ENCODE results near the gene OR6N2. TPM values are rescaled to one million over a fixed set of nuclear protein-coding genes. Genes with fewer than 3 reads are reported as not detected.

Gene OR6N2, protein sequence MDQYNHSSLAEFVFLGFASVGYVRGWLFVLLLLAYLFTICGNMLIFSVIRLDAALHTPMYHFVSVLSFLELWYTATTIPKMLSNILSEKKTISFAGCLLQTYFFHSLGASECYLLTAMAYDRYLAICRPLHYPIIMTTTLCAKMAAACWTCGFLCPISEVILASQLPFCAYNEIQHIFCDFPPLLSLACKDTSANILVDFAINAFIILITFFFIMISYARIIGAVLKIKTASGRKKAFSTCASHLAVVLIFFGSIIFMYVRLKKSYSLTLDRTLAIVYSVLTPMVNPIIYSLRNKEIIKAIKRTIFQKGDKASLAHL
- not detected in 5 replicates for total RNA-seq (2022; extraction: Qiagen RNA extraction)

DNA sequence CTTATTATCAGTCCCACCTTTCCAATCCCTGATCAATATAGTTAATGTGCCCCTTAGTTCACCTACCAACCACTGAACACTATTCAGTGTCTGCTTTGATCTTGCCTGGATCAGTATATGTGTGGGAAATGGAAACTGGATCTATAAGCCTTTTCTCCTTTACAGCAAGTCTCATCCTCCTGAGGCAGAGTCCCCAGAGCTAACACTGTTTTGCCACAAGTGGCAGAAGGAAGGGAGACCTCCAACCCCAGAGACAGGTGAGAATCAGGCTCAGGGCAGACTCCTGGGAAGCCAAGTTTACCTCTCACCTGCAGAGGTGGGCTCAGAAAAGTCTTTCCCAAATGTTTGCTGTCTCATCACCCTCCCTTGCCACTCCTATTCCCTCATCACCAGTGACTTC, at the start of gene OR6N2:
TSS of gene OR6N2 (minus strand) at position 101 of the 400 bp plus-strand sequence. CDS start 3,569 bp downstream, outside the sequence.

DNA sequence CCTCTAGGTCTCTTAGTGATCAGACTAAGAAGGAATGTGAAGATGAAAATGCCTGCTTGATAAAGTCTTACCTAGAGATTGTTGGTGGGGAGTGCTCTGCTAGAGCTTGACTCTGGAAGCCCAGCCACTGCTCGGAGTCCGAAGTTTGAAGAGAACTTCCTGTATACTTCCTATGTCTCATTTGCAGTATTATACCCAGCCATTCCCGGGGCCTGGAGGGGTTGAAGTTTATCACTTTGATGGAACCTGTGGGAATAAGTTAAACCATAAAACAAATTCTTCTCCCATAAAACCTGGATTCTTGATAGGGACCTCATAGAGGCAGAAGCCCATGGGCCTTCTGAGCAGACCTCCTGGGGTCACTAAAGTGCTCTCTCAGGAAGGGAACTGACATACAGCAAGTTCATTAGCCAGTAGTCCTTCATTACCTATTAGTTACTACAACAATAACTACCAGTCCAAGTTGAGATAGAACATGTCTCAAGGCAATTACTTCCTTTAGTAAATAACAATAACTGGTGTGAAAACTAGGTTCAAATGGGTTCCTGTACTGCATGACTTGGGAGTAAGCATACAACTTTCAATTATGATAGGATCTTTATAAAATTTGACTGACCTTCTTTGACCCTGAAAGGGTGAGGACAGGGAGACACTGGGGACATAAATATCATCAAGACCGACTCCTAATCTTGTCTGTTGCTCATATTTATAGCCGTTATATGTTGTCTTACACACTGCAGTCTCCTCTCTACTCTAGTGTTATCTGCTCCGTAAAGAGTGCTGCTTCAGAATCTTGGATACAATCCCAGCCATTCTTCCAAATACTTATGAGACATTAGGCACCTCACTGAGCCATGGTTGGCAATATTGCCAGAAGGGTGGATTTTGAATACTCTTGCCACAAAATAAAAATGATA, 8.8 kb downstream of the OR6N2 start, which contains the start of gene OR6N1:
TSS of gene OR6N1 (minus strand) at position 246 of the 917 bp plus-strand sequence. CDS start 5,513 bp downstream, outside the sequence.

DNA sequence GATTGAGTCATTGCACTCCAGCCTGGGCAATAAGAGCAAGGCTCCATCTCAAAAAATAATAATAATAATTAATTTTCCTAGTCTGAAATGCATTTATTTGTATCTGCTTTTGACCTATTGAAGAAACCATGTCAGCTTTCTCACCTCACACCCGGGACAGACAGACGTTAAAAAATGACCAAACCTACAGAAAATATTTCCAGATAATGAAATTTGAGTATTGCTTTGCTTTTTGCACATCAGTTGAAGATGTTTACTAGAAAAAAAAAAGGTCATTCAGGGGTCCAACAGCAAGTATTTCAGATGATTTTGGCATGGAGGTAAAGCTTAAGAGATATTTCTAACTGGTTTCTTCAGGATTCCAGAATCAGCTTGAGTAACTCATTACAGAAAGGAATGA, 26.6 kb downstream of the OR6N2 start, which contains the start of gene OR6K6:
TSS of gene OR6K6 (plus strand) at position 301 of the 400 bp plus-strand sequence. CDS start 168 bp downstream, outside the sequence.

Other genes starting within 250 kb of the OR6N2 start
- gene OR6Y1, start 226.8 kb downstream of the OR6N2 start, total RNA-seq (2022; extraction: Qiagen RNA extraction): not detected in 5 replicates
- not detected in 5 replicates for gene OR6P1, start 210.6 kb downstream of the OR6N2 start, total RNA-seq (2022; extraction: Qiagen RNA extraction)
- not detected in 5 replicates for gene OR10X1, start 201.3 kb downstream of the OR6N2 start, total RNA-seq (2022; extraction: Qiagen RNA extraction)
- gene OR10Z1, start 175.9 kb downstream of the OR6N2 start, total RNA-seq (2022; extraction: Qiagen RNA extraction): not detected in 5 replicates
- not detected in 5 replicates for gene SPTA1, start 94.5 kb downstream of the OR6N2 start, total RNA-seq (2022; extraction: Qiagen RNA extraction)
- not detected in 5 replicates for gene OR6K2, start 80.6 kb downstream of the OR6N2 start, total RNA-seq (2022; extraction: Qiagen RNA extraction)
- gene OR6K3, start 60.5 kb downstream of the OR6N2 start, total RNA-seq (2022; extraction: Qiagen RNA extraction): not detected in 5 replicates
- gene OR6K6, start 26.5 kb downstream of the OR6N2 start, total RNA-seq (2022; extraction: Qiagen RNA extraction): not detected in 5 replicates
- gene OR6N1, start 9.0 kb downstream of the OR6N2 start, total RNA-seq (2022; extraction: Qiagen RNA extraction): not detected in 5 replicates
- not detected in 5 replicates for gene MNDA, start 50.1 kb upstream of the OR6N2 start, total RNA-seq (2022; extraction: Qiagen RNA extraction)
- gene PYHIN1, start 150.3 kb upstream of the OR6N2 start, total RNA-seq (2022; extraction: Qiagen RNA extraction): not detected in 5 replicates
- gene IFI16, start 228.7 kb upstream of the OR6N2 start, total RNA-seq (2022; extraction: Qiagen RNA extraction): 2.0 to 4.3 TPM (median 2.6 TPM) in 5 replicates